H1 (cell line): Measurements from ENCODE around the gene RGS2. TPM values are rescaled to one million over a fixed set of nuclear protein-coding genes. Genes with fewer than 3 reads are reported as not detected.

Source experiments
- CTCF ChIA-PET: fragments of 300-600 bp; sonication (Branson Sonifier 250); formaldehyde crosslinking; loops from one replicate; lab custom pipeline; 2021; ENCODE audit not compliant: partially characterized antibody; lab: Charles Lee
- POLR2A ChIA-PET: fragments of 300-600 bp; sonication (Branson Sonifier 250); formaldehyde crosslinking; loops from one replicate; lab custom pipeline; 2021; ENCODE audit warnings: inconsistent platforms; ENCODE audit not compliant: partially characterized antibody; lab: Charles Lee
- DNase-seq, 2 experiments: peaks; one replicate each; pipeline versions ENCODE4 v3.0.0 to v3.0.0-alpha.2; 2010 to 2022; ENCODE audit warnings: low spot score in 2 of 2, low read depth in 1 of 2, mixed read lengths in 1 of 2
- FAIRE-seq: peaks from 2 replicates; lab custom pipeline; 2011; peaks lifted over from hg19 to GRCh38; lab: Jason Lieb, UNC
- H2AFZ ChIP-seq: 2 replicates; pipeline ENCODE4 v1.8.1; 2012; ENCODE audit warnings: low read length, inconsistent platforms
- H2AK5ac ChIP-seq: 2 replicates; pipeline ENCODE4 v1.6.1; 2013; ENCODE audit warnings: low read depth, low read length
- H2BK120ac ChIP-seq: replicated peaks from 2 replicates; pipeline ENCODE3; 2013; ENCODE audit warnings: low read depth, low read length, inconsistent platforms
- H2BK12ac ChIP-seq: 2 replicates; pipeline ENCODE4 v1.6.1; 2013; ENCODE audit warnings: low read depth, low read length
- H2BK15ac ChIP-seq: 2 replicates; pipeline ENCODE4 v1.6.1; 2013; ENCODE audit warnings: low read length
- H2BK20ac ChIP-seq: 2 replicates; pipeline ENCODE4 v1.6.1; 2013; ENCODE audit warnings: low read length
- H2BK5ac ChIP-seq: 2 replicates; pipeline ENCODE4 v1.6.1; 2013; ENCODE audit warnings: low read depth, low read length
- H3K14ac ChIP-seq: 2 replicates; pipeline ENCODE4 v1.6.1; 2013; ENCODE audit warnings: inconsistent platforms; ENCODE audit not compliant: insufficient read length
- H3K18ac ChIP-seq: 2 replicates; pipeline ENCODE4 v1.6.1; 2013; ENCODE audit warnings: low read length; ENCODE audit errors: extremely low read depth
- H3K23ac ChIP-seq: 2 replicates; pipeline ENCODE4 v1.6.1; 2013; ENCODE audit warnings: inconsistent platforms; ENCODE audit not compliant: insufficient read length
- H3K23me2 ChIP-seq: 2 replicates; pipeline ENCODE4 v1.6.1; 2013; ENCODE audit warnings: low read depth, low read length
- H3K27ac ChIP-seq: 2 replicates; pipeline ENCODE4 v1.6.1; 2011; ENCODE audit warnings: low read depth, low read length, inconsistent platforms
- H3K27me3 ChIP-seq, 4 experiments: replicated peaks in 1 of 4; 1 replicate in 1 of 4; 2 replicates in 3 of 4; pipeline versions ENCODE4 v1.6.1 to v1.8.1; 2011 to 2013; ENCODE audit warnings: low read length in 3 of 4, mild to moderate bottlenecking in 3 of 4, inconsistent platforms in 2 of 4, mixed read lengths in 2 of 4, moderate library complexity in 1 of 4; ENCODE audit not compliant: control insufficient read depth in 3 of 4, insufficient read depth in 3 of 4; ENCODE audit errors: extremely low read depth in 1 of 4
- H3K36me3 ChIP-seq, 4 experiments: 2 replicates each; pipeline versions ENCODE4 v1.6.1 to v1.8.1; 2011 to 2013; ENCODE audit warnings: mild to moderate bottlenecking in 4 of 4, low read length in 3 of 4, moderate library complexity in 2 of 4, control low read depth in 1 of 4, inconsistent platforms in 1 of 4; ENCODE audit not compliant: insufficient read depth in 4 of 4, control insufficient read depth in 2 of 4
- H3K4ac ChIP-seq: replicated peaks from 2 replicates; pipeline ENCODE3; 2013; ENCODE audit warnings: low read length, low read depth, mixed read lengths, inconsistent platforms; ENCODE audit not compliant: insufficient read length
- H3K4me1 ChIP-seq, 4 experiments: replicated peaks in 1 of 4; 1 replicate in 1 of 4; 2 replicates in 3 of 4; pipeline versions ENCODE4 v1.6.1 to v1.8.1; 2011 to 2013; ENCODE audit warnings: low read length in 3 of 4, inconsistent platforms in 2 of 4, mixed read lengths in 1 of 4; ENCODE audit not compliant: insufficient read depth in 4 of 4, control insufficient read depth in 3 of 4
- H3K4me2 ChIP-seq, 2 experiments: 2 replicates each; pipeline versions ENCODE4 v1.6.1 to v1.8.1; 2011 to 2013; ENCODE audit warnings: low read depth in 2 of 2, low read length in 2 of 2, control low read depth in 1 of 2, inconsistent platforms in 1 of 2, mild to moderate bottlenecking in 1 of 2; ENCODE audit not compliant: insufficient read depth in 1 of 2
- H3K4me3 ChIP-seq, 4 experiments: fragments of 200-600, 300-600 bp in 1 of 4; sonication (generic), shearing (Covaris generic), sonication (Bioruptor Twin) in 1 of 4; 2 replicates each; pipeline versions ENCODE4 v1.5.1 to v1.8.1; 2011 to 2016; ENCODE audit warnings: low read length in 4 of 4, low read depth in 3 of 4, control low read depth in 2 of 4, inconsistent platforms in 2 of 4, mild to moderate bottlenecking in 2 of 4, mixed read lengths in 1 of 4, moderate library complexity in 1 of 4; ENCODE audit not compliant: insufficient read depth in 2 of 4; ENCODE audit errors: extremely low read depth in 1 of 4
- H3K56ac ChIP-seq: replicated peaks from 2 replicates; pipeline ENCODE3; 2013; ENCODE audit warnings: low read depth, mild to moderate bottlenecking, mixed read lengths, low read length, inconsistent platforms; ENCODE audit not compliant: insufficient read length
- H3K79me1 ChIP-seq: 2 replicates; pipeline ENCODE4 v1.6.1; 2013; ENCODE audit warnings: low read depth, low read length, control low read depth
- H3K79me2 ChIP-seq, 2 experiments: 2 replicates each; pipeline versions ENCODE4 v1.6.1 to v1.8.1; 2012 to 2013; ENCODE audit warnings: low read length in 2 of 2, mild to moderate bottlenecking in 2 of 2, inconsistent platforms in 1 of 2; ENCODE audit not compliant: insufficient read depth in 2 of 2, control insufficient read depth in 1 of 2
- H3K9ac ChIP-seq, 4 experiments: replicated peaks in 1 of 4; 1 replicate in 1 of 4; 2 replicates in 3 of 4; pipeline versions ENCODE4 v1.6.1 to v1.8.1; 2011 to 2013; ENCODE audit warnings: low read depth in 3 of 4, low read length in 3 of 4, control low read depth in 2 of 4, mild to moderate bottlenecking in 2 of 4, moderate library complexity in 2 of 4, inconsistent platforms in 1 of 4; ENCODE audit errors: extremely low read depth in 1 of 4
- H3K9me3 ChIP-seq, 2 experiments: 2 replicates each; pipeline versions ENCODE4 v1.6.1 to v1.8.1; 2012 to 2013; ENCODE audit warnings: mild to moderate bottlenecking in 2 of 2, moderate library complexity in 2 of 2, control low read depth in 1 of 2, inconsistent platforms in 1 of 2, low read depth in 1 of 2, low read length in 1 of 2, mixed read lengths in 1 of 2; ENCODE audit not compliant: insufficient read depth in 2 of 2
- H4K20me1 ChIP-seq, 2 experiments: replicated peaks in 1 of 2; 2 replicates each; pipeline versions ENCODE3 to v1.8.1; 2011 to 2013; ENCODE audit warnings: inconsistent platforms in 2 of 2, low read length in 2 of 2, mild to moderate bottlenecking in 1 of 2; ENCODE audit not compliant: insufficient read depth in 2 of 2, control insufficient read depth in 1 of 2
- H4K5ac ChIP-seq: 2 replicates; pipeline ENCODE4 v1.6.1; 2013; ENCODE audit warnings: low read length, low read depth, mixed read lengths, inconsistent platforms; ENCODE audit not compliant: insufficient read length
- H4K8ac ChIP-seq: 2 replicates; pipeline ENCODE4 v1.8.0; 2013; ENCODE audit warnings: mild to moderate bottlenecking, moderate library complexity, low read length, inconsistent platforms; ENCODE audit not compliant: insufficient read depth; ENCODE audit errors: extremely low read depth
- H4K91ac ChIP-seq: replicated peaks from 2 replicates; pipeline ENCODE3; 2013; ENCODE audit warnings: low read length, mixed read lengths, inconsistent platforms; ENCODE audit not compliant: insufficient read length
- CBX8 ChIP-seq: fragments of 300-800, 300-1000 bp; sonication (generic); IDR thresholded peaks from 2 replicates; pipeline ENCODE4 v1.7.1; 2016; ENCODE audit warnings: low read depth, low read length, borderline replicate concordance
- CHD1 ChIP-seq: IDR thresholded peaks from 2 replicates; pipeline ENCODE4 v1.6.1; 2012; ENCODE audit warnings: low read depth, low read length, improper control_type of control experiment
- EP300 ChIP-seq, 2 experiments: IDR thresholded peaks; 1 replicate in 1 of 2; 2 replicates in 1 of 2; pipeline ENCODE4 v1.6.1; 2011 to 2012; ENCODE audit warnings: low read depth in 2 of 2, low read length in 2 of 2, mild to moderate bottlenecking in 2 of 2, borderline replicate concordance in 1 of 2, inconsistent platforms in 1 of 2, moderate library complexity in 1 of 2
- EZH2 ChIP-seq: fragments of 200-600 bp; sonication (generic); IDR thresholded peaks from 2 replicates; pipeline ENCODE4 v1.7.1; 2012; ENCODE audit warnings: low read depth, mild to moderate bottlenecking, moderate library complexity, low read length, inconsistent platforms; ENCODE audit not compliant: severe bottlenecking
- KDM5A ChIP-seq: fragments of 200-600 bp; IDR thresholded peaks from 2 replicates; pipeline ENCODE4 v1.7.1; 2012; ENCODE audit warnings: mild to moderate bottlenecking, low read length, inconsistent platforms, mixed read lengths
- POLR2A ChIP-seq, 2 experiments: IDR thresholded peaks; 1 replicate in 1 of 2; 2 replicates in 1 of 2; pipeline ENCODE4 v1.6.1; 2011; ENCODE audit warnings: low read depth in 2 of 2, low read length in 2 of 2, mild to moderate bottlenecking in 2 of 2; ENCODE audit errors: control extremely low read depth in 1 of 2
- RBBP5 ChIP-seq: IDR thresholded peaks from 2 replicates; pipeline ENCODE4 v1.7.1; 2012; ENCODE audit warnings: low read depth, mild to moderate bottlenecking, inconsistent platforms, low read length, moderate library complexity, borderline replicate concordance
- SAP30 ChIP-seq: fragments of 300-600 bp; sonication (generic); IDR thresholded peaks from 2 replicates; pipeline ENCODE4 v1.7.1; 2012; ENCODE audit warnings: low read length, moderate library complexity, mild to moderate bottlenecking, inconsistent platforms; ENCODE audit not compliant: insufficient read depth, insufficient replicate concordance
- SIX5 ChIP-seq: IDR thresholded peaks from 2 replicates; pipeline ENCODE4 v1.6.1; 2011; ENCODE audit warnings: mild to moderate bottlenecking, low read depth, low read length
- TEAD4 ChIP-seq: IDR thresholded peaks from 2 replicates; pipeline ENCODE4 v1.6.1; 2012; ENCODE audit warnings: low read depth, low read length, inconsistent platforms, mixed read lengths
- ZNF274 ChIP-seq: IDR thresholded peaks from 2 replicates; pipeline ENCODE4 v1.7.0; 2012; ENCODE audit warnings: low read length, borderline replicate concordance; ENCODE audit errors: extremely low read depth
- WGBS, 2 experiments: shearing (Covaris generic) in 1 of 2; methylation state at CpG; one replicate each; pipeline versions ENCODE4 v1.1.6 to v1.1.7; 2013 to 2015; ENCODE audit warnings: low lambda C conversion rate in 2 of 2, mixed read lengths in 2 of 2, inconsistent platforms in 1 of 2, low coverage in 1 of 2, missing lambda C conversion rate in 1 of 2; ENCODE audit not compliant: insufficient replicate concordance in 2 of 2, insufficient coverage in 1 of 2, insufficient read length in 1 of 2; ENCODE audit errors: extremely low coverage in 1 of 2, missing lambda C conversion rate in 1 of 2; 5-methylcytosine and 5-hydroxymethylcytosine counted together
- polyA plus RNA-seq, 7 experiments: library from polyadenylated mRNA; depleted of rRNA in 3 of 7; stranded (reverse) in 5 of 7; unstranded in 2 of 7; fragments of >200 nt in 5 of 7; fragments of 200-250 nt in 2 of 7; gene quantifications; 1 replicate in 5 of 7; 2 replicates in 1 of 7; 4 replicates in 1 of 7; pipeline versions ENCODE4 v1.2.1 to v1.2.3, GENCODE V29; 2011 to 2013; ENCODE audit warnings: missing spikeins in 2 of 7, mixed read lengths in 2 of 7
- total RNA-seq: library from RNA; stranded (reverse); fragmentation: NEBNext Ultra II Directional; extraction: Animal tissue kit (Norgen Biotek cat#: 25700); gene quantifications from 2 replicates; pipeline ENCODE4 v1.2.1, GENCODE V29; 2021
- TF ChIP-seq, protein P1 (sequence below): IDR thresholded peaks from 2 replicates; pipeline ENCODE4 v1.6.1; 2012; ENCODE audit warnings: inconsistent platforms
- TF ChIP-seq, protein P2 (sequence below): IDR thresholded peaks from 2 replicates; pipeline ENCODE4 v1.6.1; 2012; ENCODE audit warnings: low read length, inconsistent platforms

Gene RGS2
- total and polyA plus RNA-seq, 2 of the 8 experiments (the other 6 are each of a cell fraction or from before 2014, with no cell fraction given): 9.1 to 17.0 TPM

DNA sequence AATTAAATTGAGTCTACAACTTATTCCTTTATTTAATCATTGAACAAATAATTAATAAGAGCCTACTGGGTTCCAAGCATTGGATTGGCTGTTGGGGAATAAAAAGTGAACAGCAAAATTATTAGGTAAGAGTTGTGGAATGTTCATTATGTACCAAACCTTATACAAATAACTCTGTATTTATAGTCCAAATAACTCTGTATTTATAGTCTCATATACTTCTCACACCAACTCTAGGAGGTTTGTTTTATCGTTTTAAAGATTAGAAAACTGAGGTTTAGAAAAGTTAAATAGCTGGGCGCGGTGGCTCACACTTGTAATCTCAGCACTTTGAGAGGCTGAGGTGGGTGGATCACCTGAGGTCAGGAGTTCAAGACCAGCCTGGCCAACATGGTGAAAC, 40.6 kb downstream of the RGS2 start:
- Histone ChIP-seq H3K9me3 (no peaks in the 10 kb centered on the region), H4K5ac (no peak overlapping the region), H2BK120ac (no peak overlapping the region), H3K23me2 (no peaks in the 10 kb centered on the region; the same call in 1 of the 2 replicates), H3K36me3 (no peaks in the 10 kb centered on the region), H4K91ac (no peak overlapping the region), H2BK5ac (no peak overlapping the region), H4K20me1 (no peaks in the 10 kb centered on the region), H3K9ac (no peak overlapping the region), H2AFZ (no peak overlapping the region), H2BK12ac (no peak overlapping the region), H3K79me2 (no peaks in the 10 kb centered on the region), H3K79me1 (no peaks in the 10 kb centered on the region), H3K4me1 (no peaks in the 10 kb centered on the region; a peak in 1 of 7 replicates), H3K18ac (no peak overlapping the region), H3K4me2 (no peak overlapping the region), H2AK5ac (no peak overlapping the region), H3K4ac (no peak overlapping the region), H3K27me3 (no peaks in the 10 kb centered on the region), H2BK15ac (no peak overlapping the region), H4K8ac (no peak overlapping the region), H3K27ac (no peak overlapping the region), H3K14ac (no peak overlapping the region), H3K4me3 (no peak overlapping the region), H3K56ac (no peak overlapping the region), H3K23ac (no peak overlapping the region), H2BK20ac (no peak overlapping the region)
- no peak for FAIRE-seq
- ChIA-PET CTCF (interaction anchor here (1.0 kb wide), 1 partner anchor 30 kb away, joined by 3 read pairs; no protein-coding TSS in a partner anchor), POLR2A (no interaction called here)
- WGBS, 2 experiments: 89% methylated on average over 3 of the region's 3 CpGs; no CpG with 5 or more reads in 1 of the 2 experiments
- no peak for DNase-seq
- TF ChIP-seq, protein P1, sequence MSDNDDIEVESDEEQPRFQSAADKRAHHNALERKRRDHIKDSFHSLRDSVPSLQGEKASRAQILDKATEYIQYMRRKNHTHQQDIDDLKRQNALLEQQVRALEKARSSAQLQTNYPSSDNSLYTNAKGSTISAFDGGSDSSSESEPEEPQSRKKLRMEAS: no peak
- TF ChIP-seq, protein P2, sequence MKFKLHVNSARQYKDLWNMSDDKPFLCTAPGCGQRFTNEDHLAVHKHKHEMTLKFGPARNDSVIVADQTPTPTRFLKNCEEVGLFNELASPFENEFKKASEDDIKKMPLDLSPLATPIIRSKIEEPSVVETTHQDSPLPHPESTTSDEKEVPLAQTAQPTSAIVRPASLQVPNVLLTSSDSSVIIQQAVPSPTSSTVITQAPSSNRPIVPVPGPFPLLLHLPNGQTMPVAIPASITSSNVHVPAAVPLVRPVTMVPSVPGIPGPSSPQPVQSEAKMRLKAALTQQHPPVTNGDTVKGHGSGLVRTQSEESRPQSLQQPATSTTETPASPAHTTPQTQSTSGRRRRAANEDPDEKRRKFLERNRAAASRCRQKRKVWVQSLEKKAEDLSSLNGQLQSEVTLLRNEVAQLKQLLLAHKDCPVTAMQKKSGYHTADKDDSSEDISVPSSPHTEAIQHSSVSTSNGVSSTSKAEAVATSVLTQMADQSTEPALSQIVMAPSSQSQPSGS: no peak
- TF ChIP-seq CHD1: no peak
- TF ChIP-seq EP300 (IDR thresholded peaks at IDR 0.05; ENCODE audit: borderline replicate concordance in 1 of 2, low read depth in 2 of 2, low read length in 2 of 2): no peak
- no peak for TF ChIP-seq EZH2
- no peak for TF ChIP-seq SAP30
- TF ChIP-seq ZNF274: no peak
- TF ChIP-seq POLR2A (IDR thresholded peaks at IDR 0.05; ENCODE audit: control extremely low read depth in 1 of 2, low read depth in 2 of 2, low read length in 2 of 2): no peak
- no peak for TF ChIP-seq CBX8
- TF ChIP-seq RBBP5: no peak
- TF ChIP-seq SIX5: no peak
- TF ChIP-seq TEAD4: no peak
- TF ChIP-seq KDM5A: no peak
